GM21360 (cell line): Measurements from ENCODE around the gene APCDD1L.

ENCODE experiments used
- ATAC-seq: cut with Tn5 transposase; IDR thresholded peaks from one replicate; pipeline ENCODE4 v1.9.1; 2021; ENCODE audit warnings: mild to moderate bottlenecking, moderate library complexity; ENCODE audit not compliant: unreplicated experiment

Gene APCDD1L

DNA sequence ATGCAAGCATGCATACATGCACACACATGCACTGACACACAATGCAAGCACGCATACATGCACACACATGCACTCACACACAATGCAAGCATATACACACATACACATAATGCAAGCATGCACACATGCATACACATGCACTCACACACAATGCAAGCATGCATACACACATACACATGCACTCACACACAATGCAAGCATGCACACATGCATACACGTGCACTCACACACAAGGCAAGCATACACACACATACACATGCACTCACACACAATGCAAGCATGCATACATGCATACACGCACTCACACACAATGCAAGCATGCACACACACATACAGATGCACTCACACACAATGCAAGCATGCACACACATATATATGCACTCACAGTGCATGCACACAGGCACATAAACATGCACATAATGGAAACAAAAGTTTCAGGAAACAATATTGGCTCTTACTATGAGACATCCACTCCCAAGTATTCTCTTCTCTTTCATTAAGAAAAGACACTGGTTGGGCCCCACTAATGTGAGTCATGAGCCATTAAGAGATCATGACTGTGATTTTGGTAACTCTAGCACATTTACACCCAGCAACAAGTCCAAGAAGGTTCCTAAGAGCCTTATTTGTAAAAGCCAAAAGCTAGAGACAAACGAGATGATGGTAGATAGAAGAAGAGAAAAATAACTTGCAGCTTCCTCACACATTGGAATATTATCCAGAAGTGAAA lies 22.2 kb downstream of the APCDD1L start:
- ATAC-seq, result no peak

DNA sequence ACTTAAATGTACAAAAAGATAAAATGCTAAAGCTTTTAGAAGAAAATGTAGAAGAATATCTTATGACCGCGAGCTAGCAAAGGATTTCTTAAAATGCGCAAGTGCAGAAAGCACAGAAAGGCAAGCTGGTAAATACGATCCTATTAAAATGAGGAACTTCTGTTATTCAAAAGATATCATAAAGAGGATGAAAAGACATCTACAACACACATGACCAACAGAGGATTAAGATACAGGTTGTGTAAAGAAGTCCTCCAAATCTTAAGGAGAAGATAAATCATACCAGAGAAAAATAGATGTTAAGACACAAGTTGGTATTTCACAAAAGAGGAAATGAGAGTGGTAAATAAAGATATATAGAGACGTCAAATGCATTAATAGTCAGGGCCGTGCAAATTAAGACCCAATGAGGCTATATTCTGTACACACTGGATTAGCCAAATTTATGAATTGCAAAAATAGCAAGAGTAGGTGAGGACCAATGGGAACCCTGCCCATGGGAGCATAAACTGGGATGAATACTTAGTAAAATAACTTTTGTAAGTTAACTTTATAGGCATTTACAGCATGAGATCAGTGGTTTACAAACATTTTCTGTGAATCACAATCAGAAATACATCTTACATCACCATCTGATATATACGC lies 23.0 kb downstream of the APCDD1L start:
- ATAC-seq, result no peak

DNA sequence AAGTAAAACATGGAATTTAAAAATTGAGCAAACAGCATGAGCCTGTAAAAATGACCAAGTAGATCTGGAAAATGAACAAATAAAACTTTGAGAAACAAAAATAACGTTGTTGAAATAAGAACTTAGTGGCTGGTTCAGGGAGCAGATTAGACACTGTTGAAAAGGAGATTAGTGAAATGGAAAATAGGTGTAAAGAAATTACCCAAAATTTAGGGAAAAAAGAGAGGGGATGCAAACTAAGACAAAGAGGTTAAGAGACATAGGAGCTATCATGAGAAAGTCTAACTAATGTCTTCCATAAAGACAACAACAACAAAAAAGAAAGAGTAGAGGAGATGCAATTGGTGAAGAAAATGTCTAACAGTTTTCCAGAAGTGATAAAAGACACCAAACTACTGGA lies 29.0 kb downstream of the APCDD1L start:
- no peak for ATAC-seq

DNA sequence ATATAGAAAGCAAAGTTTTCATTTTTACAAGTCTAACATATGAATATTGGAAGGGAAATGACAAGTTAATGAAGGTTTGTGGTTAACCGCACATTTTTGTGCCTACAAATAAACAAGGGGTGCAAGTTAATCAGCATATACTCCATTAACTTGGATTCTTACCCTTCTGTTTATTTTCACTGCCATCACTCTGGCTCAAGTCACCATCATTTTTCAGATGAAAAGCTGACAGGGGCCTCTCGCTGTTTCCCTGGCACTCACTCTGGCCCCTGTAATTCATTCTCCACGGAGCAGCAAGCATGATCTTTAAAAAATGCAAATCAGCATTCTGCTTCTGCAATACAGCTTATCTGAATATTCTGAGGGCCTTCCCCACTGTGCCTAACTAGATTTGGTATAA lies 29.8 kb downstream of the APCDD1L start:
- no peak for ATAC-seq

DNA sequence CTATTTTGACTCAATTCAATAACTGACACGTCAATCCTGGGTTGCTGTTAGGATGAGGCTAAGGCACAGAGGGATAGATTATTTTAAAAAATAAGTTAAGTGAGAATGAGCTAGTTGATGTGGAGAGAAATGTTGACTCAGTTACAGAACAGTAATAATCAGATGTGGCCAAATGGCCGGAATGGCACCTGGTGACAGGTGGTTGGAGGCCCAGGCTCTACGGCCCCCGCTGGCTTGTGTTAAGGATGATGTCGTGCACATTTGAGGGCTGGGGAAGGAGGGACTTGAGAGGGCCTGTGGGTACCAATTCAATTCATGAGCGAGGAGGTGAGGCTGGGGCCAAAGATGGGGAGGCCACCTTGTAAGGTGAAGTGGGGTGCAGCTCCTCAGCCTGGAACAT lies 31.7 kb downstream of the APCDD1L start:
- ATAC-seq, result no peak

DNA sequence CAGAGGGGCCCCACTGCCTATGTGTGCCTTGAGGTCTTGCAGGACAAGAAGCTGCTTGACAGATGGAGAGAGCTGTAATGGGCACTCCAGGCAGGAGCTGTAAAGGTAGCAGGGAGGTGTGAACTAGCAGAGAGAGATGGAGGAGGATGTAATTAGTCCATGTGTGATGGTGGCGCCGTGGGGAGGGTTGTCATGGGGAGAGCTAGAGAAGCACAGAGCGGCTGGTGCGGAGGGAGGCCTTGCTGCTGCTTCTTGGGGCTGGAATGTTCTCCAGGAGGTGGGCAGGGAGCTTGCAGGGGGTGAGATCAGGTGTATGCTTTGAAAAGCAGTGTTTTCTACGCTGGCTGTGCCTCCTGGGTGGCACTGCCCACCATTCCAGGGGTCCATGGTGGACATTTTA lies 32.1 kb downstream of the APCDD1L start:
- ATAC-seq, result no peak

DNA sequence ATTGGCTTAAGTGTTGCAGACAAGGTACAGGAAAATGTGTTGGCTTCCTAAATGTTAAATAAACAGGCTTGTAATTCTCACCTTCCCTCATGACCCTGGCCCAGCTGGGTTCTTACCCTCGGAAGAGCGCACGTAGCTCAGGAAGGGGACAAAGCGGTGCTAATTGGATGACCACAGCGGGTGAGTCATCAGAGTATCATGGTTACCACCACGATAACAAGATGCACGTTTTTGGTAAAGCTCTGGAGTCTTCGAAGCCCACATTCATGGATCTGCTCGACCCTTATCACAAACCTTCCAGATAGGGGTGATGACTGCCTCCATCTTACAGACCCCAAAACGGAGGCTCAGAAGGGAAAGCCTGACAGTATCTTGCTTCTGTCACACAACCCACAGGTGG lies 32.8 kb downstream of the APCDD1L start:
- ATAC-seq, result no peak

DNA sequence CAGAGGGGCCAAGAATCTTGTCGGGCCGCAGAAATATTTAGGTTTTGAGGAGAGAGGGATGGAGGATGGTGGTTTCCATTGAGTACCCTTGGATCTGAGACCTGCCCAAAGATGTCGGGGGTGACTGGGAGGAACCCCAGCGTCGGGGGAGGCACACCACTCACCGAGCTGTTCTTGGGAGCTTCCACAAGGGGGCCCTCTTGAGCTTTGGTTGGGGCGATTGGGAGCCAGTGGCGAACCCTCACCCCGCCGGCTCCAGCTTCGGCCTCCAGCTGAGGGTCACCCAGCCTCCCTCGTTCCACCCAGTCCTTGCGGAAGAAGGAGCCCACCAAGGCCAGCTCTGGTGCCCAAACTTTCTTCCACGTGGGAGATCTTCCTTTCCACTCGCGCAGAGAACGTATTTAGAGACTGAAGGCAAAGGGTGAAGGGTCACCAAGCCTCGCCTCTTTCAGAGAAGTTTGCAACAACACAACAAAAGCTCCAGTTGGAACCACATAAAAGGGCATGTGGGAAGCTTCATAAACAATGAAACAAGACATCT lies 33.6 kb downstream of the APCDD1L start:
- no peak for ATAC-seq

DNA sequence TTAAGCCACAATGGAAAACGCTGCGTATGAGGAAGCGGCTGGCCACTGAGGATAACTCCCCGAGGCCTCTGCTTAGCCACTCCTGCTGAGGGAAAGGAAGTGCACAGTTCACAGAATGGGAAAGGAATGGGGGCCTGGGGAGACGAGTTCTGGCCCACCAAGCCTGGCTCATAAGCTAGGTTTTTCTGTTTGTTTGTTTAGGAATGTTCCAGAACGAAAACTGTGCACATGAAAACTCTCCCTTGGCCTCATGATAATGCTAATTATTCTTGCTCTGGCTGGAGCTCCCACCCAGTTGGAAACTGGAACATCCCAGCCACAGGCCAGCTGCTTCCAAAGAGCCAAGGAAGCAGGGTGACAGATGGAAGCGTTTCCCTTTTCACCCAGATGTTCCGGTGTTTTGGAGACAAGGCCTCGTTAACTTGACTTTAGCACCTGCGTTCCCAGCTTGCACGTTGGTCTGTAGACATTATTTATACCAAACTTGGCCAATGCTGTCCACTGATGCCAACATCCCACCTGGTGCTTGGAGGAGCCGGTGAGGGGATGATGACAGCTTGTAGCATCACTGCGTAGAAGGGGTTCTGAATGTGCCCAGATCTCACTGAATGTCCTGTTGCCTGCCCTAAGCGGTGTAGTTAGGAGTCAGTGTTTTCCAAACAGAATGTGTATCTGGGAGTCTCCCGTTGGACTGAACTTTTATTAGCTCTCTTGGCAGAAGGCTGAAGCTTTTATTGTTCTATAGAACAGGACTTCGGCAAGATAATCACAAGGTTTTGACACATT lies 34.5 kb downstream of the APCDD1L start:
- ATAC-seq, result no peak

DNA sequence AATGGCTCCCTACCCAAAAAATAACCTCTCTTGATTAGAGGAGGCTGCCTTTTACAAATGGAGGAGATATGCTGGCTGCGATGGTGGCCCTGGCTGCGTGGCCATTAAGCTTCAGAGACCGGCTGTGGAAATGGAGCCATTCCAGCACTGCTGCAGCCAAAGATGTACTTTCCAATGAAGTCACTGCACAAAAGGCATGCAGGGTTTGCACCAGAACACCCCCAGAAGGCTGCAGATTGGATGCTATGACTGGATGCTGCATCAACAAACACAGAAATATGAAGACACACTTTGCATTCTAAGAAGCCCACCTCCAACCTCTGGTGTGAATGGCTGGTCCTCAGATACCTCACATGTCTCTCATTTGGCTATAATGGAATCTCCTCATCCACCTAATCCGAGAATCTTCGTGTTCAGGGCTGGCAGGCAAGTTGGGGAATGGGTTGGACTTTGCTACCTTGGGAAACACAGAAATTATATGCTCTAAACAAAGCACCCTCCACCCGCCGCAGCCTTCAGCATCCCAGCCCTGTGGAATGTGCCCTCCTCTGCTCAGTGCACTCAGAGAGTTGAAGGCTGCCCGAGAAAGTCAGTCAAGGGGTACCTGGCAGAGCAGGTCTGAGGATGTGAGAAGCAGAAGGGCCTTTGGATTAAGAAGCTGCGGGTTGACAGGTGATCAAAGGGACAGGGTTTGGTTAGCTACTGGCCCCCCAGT lies 35.3 kb downstream of the APCDD1L start:
- no peak for ATAC-seq

DNA sequence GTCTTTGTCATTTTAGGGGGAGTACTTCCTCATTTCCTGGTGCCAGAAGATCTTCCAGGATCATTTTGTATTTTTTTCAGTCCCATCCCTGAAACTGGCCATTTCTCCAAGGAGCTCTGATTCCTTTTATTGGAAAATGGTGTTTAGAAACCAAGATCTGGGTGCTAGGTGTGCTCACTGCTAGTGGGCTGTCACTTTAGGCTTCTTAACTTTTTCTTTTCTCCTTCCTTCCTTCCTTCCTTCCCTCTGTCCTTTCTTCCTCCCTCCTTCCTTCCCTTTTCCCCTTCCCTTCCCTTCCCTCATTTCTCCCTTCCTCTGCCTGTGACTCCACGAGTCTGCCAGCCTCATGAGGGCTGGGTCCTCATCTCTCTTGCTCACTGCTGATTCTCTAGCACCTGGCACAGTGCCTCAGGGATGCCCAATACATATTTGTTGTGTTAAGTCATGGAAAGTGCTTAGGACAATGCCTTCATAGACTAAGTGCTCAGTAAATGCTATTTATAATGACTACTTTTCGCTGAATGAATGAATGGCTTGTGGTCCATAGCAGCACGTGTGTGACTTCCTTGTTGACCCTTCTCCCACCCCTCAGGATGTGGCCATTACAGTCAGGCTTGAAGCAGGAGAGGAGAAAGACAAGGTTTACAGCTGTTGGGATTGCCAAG lies 36.9 kb downstream of the APCDD1L start:
- no peak for ATAC-seq

DNA sequence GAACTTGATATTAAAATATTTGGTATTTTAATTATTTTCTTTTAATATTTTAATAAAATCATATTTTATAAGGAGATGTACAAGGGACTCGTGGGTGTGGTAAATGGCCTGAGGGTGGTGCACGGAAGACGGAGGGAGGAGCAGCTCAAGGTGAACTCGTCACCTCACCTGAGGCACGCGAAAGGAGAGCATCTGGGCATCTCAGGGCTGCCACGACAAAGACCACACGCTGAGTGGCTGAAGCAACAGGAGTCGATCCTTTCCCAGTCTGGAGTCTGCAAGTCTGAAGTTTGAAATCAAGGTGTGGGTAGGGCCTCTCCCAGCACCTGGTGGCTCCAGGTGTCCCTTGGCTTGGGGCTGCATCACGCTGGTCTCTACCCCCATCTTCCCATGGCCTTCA lies 39.7 kb downstream of the APCDD1L start:
- ATAC-seq, result no peak

DNA sequence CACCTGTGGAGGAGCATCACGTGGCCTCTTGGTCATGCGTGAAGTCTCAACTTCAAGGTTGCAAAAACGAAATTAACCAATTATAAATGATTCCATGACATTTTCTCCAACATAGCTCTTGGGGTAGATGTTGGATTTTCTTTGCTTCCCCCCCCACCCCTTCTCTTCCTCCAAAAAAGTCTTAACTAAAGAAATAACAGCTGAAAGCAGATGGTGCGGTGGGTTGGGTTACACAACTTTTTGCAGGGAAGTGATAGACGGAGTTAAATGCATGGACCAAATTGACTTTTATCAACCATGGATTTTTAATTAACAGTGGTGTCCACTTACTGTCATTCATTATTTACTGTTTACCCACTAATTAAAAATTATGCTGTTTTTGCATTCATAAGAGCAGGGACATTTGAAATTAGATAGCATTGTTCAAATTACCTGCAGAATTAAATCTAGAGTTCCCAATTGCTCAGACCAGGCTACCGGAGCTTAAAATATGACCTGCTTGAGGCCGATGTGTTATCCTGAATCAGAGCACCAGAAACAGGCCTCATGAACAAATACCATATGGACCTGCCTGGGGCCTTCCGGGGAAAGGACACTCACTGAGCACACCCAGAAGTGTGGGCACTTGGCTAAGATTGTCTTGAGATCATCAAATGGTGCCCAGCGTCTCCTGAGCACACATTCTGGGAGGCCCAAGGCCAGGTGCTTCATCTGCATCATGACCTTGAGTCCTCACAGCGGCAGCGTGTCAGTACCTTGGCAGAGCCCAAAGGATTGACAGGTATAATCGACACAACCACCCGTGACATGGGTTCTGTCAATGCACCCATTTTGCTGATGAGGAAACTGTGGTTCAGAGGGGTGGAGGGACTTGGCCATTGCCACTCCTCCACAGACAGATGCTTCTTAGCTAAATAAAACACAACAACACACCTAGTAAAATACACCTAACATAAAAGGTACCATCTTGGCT lies 41.5 kb downstream of the APCDD1L start:
- ATAC-seq, result no peak

DNA sequence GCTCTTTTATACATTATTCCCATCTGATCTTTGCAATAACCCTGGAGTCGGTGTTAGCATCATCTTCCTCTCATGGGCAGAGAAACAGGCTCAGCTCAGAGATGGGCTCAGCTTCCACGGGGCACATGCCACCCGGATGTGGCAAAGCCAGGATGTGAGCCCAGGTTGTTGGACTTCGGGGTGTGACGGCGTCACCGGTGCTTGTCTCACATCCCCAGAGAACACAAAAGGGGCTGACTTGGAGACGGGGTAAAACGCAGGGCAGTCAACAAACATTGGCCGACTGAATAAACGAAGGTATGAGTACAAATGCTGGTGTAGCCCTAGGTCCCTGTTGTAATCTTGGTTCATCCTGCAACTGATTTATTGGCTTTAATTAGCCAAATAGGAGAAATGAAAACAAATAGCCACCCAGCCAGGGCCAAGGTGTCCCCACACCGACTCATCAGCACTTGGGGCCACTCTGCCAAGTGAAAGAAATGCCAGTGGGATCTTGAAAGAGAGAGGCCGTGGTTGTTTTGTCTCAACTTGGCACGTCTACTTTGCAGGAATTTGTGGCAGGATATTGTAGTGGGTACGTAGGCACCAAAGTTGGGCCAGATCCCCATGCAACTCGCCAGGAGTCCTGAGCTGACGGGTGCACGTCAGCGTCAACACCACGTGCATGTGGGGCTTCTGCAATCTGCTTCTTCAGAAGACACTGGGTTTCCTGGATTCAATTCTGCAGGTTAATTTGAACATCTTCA lies 42.8 kb downstream of the APCDD1L start:
- no peak for ATAC-seq

DNA sequence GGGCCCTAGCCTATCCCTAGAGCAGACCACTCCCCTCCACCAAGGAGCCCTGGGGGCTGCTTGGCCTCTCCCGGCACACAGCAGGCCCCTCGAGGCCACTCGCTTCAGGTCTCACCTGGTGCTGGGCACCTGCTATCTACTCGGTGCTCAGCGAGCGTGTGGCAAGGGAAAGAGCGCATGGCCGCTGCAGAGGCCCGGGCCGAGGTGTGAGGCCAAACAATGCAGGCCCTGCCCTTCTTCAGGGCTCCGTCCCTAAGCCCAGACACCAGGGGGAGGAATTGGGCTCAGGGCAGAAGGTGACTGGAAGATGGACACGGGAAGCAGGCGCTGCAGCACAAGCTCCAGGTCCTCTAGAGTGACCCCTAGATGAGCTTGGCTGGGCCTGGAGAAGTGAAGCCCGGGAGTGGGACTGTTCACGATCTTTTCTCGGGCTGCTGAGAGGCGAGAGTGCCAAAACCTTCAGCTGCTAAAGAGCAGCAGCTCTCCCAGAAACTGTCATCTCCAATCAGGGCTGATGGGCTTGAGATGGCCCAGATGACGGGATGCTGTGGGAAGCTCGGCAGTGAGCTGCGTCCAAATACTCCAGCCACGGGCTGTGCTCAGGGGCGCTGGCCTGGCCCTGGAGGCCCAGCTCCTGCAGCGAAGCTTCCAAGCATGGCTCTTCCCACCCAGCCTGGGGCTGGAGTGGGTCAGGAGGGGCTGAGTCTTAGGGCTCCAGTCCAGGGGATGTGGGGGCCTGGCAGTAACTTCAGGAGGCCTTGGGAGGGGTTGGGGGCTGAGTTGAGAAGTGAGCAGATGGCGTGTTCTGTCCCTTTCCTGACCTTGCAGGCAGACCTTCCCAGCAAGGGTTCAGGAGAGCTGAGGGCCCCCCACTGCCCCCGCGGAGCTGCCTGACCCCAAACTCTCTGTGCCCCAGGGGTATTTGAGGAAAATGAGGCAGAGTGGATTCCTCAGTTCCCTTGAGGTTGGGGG lies 43.7 kb downstream of the APCDD1L start:
- ATAC-seq, result no peak

DNA sequence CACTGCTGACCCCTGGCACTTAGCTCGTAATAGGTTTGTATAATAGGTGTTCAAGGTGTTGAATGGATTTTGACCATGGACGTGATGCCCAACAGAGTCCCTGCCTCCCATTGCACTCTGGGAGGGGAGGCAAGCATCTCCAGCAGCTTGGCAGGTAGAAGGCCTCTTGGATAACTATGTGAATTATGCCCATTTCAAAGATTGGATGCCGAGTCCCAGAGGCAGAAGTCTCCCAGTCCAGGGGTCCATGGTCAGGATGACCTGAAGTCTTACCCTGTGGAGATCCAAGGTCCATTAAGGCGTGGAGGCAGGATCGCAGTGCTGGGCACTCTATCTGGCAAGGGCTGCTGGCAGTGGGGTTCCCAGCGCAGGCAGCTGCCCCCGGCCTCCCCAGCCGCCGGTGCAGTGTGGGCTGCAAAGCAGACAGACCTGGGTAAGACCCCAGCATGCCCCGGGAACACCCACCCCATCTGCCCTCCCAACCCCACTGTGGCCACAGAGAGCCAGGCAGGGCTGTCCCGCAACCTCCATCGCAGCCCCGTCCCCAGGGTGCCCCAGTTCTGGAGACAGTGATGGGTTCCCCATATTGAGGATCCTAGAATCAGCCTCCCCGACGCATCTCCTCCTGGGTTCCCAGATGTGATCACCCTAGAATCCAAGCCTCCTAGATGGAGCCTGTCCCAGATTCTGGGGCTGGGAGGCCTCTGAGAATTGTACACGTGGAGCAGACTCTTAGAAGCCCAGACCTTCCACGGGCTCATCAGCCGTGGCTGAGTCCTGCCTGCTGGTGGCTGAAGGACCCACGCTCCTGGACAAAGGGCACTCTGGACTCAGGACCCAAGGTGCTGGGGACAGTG lies 44.6 kb downstream of the APCDD1L start:
- ATAC-seq, result no peak

DNA sequence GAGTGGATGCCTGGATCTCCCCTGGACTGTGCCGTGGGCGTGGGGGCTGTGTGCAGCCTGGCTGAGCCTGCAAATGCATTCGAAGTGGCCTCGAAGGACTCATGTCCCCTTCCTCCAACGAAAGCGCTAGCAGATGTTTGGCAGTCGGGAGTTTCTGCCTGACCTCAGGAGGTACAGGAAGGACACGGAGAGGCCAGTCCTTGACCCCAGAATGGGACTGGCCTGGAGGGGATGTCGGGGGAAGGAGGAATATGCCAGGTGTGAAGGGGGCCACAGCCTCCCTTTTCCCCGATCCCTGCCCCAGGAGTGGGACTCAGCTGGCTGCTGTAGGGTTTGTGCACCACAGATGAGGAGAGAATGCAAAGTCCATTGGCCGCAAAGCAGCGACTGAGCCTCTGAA lies 45.6 kb downstream of the APCDD1L start:
- ATAC-seq, result no peak
